GM15510 (cell line): Measurements from ENCODE around the gene MGMT.

Source experiments
- POLR2A ChIP-seq: IDR thresholded peaks from 3 replicates; pipeline ENCODE4 v1.6.1; 2011; ENCODE audit warnings: borderline replicate concordance; ENCODE audit not compliant: insufficient read length; ENCODE audit errors: extremely low read depth

MGMT gene

GRCh38 chr10:129725482-129725881 lies 258.4 kb downstream of the MGMT start:
- no peak for TF ChIP-seq POLR2A

DNA sequence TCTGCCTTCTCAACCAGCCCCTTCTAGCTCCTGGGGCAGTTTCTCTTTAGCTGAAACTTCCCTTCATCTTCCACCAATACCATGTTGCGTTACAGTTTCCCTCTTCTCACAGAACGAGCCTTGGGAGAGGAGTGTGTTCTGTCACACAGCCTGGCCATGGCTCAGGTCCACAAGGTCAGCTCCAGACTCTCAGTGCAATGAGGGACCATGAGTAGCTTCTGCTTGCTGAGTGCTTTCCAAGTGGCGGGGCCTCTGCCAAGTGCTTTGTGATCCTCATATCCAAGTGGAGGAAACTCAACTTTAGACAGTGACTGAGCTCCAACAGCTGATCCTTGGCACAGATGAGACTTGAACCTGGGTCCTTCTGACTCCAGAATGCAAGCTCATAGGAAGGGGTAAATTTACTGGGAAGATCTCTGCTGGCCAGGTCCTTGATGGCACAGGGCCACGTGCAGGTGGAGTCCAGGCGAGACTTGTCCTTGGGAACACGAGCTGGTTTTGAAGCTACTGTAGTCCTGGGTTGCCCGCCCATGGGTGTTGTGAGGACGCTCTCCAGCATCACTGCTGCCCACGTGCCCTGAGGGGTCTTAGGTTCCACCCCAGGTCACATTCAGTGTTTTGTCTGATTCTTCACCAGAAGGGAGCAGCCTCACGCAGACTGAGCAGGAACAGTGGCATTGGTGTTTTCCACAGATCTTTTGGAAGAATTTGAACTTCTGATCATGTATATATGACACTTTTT lies 259.0 kb downstream of the MGMT start:
- TF ChIP-seq POLR2A: no peak

DNA sequence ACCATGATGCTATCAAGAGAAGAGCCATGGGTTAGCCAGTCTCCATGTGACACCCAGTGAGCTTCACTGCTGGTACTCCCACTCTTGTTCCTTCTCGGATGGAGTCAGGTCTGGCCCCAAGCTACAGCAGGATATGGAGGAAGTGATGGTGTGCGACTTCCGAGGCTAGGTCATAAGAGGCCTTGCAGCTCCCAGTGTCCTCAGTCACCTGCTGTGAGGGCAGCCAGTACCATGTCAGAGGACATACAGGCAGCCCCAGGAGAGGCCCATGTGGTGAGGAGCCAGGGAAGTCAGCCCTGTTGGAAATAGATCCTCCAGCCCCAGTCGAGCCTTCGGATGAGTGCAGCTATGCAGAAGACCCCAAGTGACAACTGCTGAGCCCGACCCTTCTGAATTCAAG lies 260.0 kb downstream of the MGMT start:
- TF ChIP-seq POLR2A: no peak

GRCh38 chr10:129727495-129727894 lies 260.5 kb downstream of the MGMT start:
- TF ChIP-seq POLR2A: no peak

DNA sequence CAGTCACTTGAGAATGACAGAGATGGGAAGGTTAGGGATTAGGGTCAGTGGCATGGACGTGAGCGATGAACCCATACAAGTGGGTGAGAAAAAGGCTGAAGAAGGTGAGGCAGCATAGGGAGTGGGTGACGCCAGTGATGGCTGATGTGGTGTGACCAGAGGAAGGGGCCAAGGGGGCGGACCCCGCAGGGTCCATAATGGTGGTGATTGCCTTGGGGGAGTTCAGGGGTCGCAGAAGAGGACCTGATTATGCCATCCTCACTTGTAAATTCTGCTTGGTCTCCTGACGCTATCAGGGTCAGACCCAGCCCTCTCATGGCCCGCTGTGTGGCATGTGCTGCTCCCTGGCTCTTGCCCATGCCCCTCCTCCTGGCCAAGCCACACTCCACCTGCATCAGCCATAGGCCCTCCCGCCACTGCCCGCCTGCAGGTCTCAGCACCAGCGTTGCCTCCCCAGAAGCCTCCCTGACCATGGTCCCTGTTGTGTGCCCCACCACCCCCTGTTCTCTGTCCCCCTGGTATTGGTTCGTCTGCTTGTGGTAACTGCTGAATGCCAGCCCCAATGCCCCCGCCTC lies 261.3 kb downstream of the MGMT start:
- no peak for TF ChIP-seq POLR2A

DNA sequence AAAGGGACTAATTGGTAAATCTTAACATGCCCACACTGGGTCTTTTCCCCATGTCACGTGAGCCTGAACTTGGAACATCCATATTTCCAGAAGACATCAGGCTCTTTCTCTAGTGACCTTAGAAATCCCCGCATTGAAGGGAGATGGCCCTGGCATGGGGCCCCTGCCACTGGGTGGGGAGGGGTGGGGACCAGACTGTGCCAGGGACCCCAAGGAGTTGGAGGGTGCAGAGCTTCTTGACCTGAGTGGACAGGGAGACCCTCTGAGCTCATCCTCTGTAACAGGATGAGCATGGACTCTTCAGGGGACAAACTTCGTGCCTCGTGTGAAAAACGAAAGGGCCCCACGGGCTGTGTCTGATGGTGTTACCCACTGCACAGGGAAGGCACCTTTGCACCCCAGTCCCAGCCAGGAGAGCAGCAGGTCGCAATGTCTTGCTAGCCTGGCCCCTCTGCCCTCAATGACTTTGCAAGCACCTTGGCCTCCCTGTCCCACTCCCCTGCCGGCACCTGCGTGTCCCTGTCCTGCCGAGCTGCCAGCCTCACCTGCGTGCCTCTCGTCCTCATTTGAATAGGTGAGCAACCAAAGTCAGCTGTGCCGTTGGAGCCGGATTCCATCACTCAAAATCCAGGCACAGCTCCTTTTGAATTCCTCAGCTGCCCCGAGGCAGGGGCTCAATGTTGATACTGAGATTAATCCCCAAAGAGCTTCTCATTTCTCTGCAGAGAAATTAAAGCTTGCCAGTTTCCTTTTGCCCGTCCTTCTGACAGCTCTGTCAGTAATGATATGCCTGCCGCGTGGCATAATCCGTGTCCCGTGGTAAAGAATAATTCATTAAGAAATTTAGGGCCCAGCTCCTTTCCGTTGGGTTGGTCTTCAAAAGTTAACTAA lies 262.1 kb downstream of the MGMT start:
- no peak for TF ChIP-seq POLR2A

DNA sequence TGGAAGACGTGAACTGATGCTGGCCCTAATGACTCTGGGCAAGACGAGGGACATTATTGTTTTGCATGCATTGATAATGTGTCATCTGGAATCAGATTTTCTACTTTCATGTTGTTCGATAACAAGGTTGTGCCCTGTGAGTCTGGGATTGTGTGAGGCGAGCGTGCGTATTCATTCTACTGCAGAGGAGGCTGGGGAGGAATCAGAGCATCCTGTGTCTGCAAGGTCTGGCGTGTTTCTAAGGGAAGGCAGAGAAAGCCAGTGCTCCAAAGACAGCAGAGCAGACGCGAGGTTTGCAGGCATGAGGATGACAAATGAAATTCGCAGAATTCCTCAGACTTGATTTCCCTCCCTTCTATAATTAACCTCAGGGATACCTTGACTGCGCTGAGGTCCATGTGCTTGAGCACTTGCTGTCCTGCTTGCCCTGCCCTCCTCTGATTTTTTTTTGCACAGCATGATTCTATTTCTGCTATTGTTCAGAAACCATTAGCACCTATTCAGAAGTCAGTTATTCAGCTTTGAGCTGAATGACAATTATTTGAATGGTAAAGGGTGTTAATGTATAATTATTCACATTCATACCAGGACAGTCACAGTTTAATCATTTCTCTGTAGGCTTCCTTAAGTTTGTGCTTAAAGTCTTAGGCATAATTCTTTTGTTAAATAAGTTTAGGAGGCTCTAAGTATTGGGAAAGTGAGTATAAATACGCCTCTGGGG lies 263.4 kb downstream of the MGMT start:
- TF ChIP-seq POLR2A: no peak

DNA sequence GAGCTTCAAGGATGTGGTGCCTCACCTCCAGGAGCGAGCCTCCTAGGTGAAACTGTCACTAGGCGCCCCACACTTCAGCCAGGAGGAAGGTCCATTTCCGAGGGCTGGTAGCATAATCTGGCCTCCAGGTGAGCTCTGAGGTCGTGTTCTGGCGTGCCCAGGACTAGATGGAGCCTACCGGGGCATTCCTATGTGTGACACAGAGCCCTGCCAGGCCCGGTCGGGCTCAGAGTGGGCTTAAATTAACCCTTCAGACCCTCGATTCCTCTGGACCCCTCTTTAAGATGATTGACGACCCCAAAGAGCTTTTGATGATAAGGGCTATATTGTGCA lies 263.9 kb downstream of the MGMT start:
- no peak for TF ChIP-seq POLR2A

DNA sequence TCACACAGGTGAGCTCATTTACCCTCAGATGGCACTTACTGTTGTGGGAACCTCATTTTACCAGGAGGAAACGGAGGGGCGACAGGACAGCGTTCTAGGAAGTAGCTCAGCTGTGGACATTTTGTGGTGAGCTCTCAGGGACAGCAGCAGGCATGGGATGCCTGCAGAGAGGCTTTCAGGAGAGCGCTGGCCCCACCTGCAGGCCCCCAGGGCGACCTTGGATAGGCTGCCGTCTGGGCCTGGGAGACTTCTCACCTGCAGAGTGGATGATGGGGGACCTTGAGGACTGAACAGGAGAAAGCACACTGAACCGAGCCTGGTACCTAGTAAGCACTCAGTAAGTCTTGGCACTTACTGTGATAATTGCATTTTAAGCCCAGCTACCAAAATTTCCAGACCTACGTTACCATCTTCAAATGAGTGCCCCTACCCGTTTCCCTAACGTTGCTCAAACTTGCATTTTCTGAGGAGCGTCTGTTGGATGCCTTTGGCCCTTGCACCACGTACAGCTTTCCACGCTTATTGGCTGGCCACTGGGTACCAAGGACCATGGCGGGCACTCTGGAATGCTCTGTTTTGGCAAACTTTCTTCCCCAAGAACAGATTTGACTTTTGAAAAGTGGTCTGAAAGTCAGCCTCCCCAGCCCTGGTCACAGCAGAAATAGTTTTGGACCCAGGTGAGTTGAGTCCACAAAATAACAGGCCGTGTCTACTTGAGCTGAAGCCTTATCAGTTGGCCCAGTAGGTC lies 273.7 kb downstream of the MGMT start:
- TF ChIP-seq POLR2A: no peak

GRCh38 chr10:129741280-129741977 lies 274.4 kb downstream of the MGMT start:
- no peak for TF ChIP-seq POLR2A

DNA sequence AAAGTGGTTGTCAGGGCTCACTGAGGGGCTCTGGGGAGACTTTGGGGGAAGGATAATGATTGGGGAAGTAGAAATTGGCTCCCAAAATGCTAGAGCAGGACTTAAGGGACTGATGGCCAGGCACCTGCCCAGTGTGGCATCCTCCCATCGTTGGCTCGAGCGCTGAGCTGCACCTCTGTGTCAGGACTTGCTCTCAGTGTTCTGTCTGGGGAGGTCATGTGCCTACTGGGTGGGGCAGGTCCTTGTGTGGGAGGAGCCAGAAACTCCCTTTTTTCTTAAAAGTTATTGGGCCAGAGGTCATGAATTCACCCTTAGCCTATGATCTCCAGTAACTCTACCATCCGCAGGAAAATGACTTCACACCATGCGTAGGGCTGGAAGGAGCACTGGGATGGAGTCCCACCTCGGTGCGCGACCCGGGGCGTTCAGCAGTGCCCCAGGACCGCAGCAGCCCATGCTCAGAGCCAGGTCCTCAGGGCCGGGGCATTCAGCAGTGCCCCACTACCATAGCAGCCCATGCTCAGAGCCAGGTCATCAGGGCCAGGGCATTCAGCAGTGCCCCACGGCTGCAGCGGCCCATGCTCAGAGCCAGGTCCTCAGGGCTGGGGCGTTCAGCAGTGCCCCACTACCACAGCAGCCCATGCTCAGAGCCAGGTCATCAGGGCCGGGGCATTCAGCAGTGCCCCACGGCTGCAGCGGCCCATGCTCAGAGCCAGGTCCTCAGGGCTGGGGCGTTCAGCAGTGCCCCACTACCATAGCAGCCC lies 275.1 kb downstream of the MGMT start:
- TF ChIP-seq POLR2A: no peak

DNA sequence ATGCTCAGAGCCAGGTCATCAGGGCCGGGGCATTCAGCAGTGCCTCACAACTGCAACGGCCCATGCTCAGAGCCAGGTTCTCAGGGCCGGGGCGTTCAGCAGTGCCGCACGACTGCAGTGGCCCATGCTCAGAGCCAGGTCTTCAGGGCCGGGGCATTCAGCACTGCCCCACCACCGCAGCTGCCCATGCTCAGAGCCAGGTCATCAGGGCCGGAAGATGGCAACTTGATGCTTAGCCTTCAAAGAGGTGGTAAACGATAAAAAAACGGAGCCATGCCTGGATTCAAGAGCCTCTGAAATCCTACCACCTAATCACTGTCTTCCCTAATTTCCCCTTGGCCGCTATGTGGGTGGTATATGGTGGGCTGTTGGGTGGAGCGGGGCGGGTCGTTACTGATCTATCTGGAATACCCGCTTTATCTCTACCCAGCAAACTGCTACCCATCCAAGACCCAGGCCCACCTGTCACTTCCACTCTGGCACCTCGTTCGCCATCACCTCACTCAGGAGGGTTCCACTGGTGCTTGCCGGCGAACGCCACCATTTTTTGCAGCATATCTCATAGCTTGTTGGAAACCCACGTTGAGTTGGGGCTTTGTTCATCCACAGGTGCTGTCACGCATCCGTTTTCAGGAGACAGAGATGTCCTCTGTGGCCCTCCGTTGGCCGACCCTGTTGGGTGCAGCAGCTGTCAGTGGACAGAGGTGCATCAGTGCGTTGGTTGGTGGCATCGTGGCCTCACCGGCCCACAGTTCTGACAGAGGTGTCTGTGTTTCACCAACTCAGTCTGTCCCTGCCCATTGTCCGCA lies 275.9 kb downstream of the MGMT start:
- TF ChIP-seq POLR2A: no peak
